ENCODE measurements around the gene LIPG.

LIPG gene

DNA sequence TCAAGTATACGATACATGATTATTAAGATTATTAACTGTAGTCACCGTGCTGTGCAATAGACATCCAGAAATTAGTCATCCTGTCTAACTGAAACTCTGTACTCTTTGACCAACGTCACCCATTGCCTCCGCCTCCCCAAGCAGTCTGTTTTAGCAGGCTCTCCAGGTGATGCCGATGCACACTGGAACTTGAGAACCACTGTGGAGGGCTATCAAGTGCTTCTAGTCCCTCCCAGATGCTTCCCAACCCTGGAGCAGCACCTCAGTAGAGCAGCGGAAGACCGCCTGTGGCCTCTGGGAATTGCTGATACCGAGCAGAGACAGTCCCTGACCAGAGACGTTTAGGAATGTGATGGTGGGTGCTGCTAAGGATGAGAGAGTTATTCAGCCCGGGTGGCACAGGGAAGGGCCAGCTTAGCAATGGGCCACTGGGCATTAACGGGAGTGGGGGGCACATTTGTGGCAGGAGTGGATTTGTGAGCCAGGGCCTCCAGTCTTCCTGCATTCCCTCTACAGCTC is 50.7 kb downstream of the LIPG start:
- DNase-seq (ENCODE audit: low read depth): no peak

DNA sequence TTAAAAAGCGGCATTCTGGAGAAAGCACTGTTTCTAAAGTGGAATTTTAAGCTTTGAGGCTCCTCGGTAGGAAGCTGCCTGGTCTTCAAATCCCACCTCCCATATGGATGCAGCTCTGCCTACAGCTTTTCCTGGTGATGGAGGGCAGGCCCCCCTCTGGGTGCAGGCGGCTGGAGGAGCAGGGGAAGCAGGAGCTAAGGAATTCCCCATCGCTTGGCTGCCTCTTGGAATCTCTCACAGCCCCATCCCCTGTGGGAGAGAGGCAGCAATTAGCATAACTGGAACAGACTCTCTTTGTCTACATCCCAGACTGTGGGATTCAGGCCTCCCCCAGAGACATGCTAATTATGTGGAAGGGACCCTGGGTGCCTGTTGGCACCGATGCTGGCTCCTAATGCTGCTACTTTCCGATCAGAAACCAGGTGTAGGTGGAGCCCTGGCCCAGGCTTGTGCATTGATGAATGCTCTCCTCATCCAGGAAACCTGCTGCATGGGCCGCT is 51.3 kb downstream of the LIPG start:
- DNase-seq (ENCODE audit: low read depth): no peak

DNA sequence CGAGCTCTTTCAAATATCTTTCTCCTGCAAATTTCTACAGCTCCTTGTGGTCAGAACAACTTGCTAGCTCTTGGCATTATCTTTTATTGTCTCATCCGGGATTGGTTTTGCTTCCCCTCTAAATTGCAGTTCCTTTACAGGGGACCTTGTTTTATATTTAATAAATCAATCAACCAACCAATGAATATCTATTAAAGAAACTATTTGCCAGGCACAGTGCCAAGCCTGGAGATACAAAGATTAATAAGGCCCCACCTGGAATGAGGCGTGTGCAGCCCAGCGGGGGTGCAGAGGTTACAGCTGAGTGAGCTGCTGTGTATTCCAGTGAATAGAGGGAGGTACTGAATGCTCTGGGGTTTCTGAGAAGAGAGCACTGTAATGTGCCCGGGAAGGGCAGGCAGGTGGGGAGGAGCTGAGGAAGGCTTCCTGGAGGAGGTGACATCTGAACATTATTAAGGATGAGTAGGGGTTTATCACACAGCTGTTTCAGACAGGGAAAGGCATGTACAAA is 51.8 kb downstream of the LIPG start:
- DNase-seq (ENCODE audit: low read depth): no peak

DNA sequence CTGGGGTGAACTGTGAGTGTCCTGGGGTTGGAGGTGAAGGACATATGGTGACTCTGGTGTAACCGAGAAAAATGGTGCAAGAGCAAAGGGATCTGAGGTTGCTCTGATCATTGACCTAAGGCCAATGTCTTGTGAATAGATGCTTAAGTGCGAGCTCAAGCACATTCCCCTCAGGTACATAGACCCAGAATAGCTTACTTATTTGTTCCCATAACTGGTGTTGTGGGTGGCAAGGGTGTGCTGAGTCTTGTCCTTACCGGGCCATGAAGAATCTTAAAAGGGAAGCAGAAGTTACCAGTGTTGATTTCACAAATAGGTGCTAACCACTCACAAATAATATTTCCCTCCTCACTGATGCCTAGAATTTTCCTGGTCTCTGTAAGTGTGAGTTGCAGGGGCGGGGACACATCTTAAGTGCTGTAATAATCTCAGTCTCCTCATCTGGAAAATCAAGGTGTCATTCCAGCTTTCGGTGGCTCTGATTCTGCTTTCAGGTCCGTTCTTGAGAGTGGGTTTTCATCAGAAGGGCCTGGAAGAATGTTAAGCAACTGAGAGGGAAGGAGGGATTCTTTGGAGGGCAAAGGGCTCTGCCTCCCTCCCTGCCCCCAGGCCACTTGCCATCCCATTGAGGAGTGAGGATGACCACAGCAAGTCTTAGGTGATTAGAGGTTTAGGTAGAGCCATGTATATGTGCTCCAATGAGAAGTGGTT is 54.9 kb downstream of the LIPG start:
- DNase-seq (ENCODE audit: low read depth): no peak

DNA sequence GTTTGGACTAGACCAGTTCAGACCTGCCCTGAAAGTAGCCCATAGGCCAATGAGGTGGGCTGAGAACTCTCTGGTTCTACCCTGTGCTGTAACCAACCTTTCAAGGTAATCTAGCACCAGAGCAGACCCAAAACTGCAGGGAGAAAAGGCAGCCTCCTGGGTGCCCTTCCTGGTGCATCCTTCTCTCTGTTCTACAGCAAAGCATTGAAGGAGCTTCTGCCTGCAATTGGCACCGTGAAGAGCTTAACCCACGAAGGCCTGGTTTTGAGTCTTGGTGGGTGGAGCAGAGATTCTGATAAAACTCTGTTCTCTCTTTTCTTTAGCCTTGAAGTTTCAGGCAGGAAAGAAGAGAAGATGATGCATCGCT is 55.5 kb downstream of the LIPG start:
- no peak for DNase-seq (ENCODE audit: low read depth)

DNA sequence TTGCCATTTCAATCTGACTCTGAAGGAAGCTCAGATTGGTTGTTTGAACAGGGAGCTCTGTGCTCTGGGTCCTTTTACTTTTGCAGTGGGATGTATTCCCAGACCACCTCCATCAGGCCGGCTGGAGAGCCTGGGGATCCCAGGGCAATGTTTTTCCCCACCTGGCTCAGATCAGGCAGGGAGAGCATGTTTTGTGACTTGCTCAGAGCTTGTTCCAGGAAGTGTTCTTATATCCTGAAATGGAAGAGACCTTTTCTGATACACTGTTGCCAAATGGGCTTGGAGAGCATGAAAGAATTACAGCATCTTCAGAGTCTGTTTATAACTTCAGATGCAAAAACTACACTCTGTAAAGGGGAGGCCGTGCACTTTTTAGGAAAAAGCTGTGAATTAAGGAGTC is 56.0 kb downstream of the LIPG start:
- no peak for DNase-seq (ENCODE audit: low read depth)

DNA sequence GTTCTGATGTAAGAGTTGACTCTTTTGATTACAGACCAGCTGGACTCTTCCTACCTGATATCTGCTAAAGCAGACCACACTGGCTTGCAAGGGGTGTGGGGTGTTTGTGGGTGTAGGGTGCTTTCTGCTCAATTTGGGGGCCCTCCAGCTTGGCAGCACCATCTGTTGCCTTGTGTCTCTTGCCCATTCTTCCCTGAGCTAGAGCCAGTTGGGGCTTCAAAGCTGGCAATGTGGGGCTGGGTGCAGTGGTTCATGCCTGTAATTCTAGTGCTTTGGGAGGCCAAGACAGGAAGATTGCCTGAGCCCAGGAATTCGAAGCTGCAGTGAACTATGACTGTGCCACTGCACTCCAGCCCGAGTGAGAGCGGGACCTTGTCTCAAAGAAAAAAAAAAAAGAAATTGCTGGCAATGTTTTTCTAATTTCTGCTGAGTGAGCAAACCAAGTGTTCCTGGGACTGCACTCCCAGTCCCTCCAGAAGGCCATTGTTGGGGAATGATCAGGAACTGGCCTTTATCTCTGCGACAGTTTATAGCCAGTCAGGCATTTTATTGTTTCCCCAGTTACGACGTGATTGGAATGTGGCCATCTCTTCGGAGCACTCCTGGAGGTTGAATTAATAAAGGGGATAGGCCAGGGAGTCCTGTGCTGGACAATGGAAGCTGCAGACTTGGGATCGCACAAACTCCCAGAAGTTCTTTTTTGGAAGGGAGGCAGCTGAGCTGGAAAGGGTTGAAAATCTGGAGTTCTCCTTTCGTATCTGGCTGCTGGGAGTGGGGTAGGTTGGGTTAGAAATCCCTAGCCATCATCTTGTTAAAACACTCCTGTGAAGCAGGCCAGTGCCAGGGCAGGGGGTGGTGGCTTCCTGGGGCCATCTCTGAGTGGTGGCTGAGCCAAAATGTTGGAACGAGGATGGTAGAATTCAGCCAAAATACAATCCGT is 57.2 kb downstream of the LIPG start:
- DNase-seq (ENCODE audit: low read depth): no peak

DNA sequence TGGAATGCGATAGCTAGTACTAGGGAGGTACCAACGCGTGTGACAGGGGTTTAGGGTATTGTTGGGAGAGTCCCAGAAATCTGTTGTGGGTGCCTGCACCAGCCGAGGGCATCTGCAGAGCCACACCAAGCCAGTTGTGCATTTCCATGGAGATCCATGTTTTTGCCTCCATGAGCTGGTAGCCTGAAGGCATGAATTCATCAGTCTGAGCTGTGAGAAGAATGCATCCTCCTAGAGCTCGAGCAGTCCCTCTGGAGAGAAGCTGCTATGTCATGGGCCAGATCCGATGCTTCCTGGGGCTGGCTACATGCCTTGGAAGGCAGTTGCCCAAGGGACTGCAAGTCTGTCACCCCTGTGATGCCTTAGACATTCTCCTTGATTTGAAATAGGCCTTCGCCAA is 57.9 kb downstream of the LIPG start:
- no peak for DNase-seq (ENCODE audit: low read depth)

DNA sequence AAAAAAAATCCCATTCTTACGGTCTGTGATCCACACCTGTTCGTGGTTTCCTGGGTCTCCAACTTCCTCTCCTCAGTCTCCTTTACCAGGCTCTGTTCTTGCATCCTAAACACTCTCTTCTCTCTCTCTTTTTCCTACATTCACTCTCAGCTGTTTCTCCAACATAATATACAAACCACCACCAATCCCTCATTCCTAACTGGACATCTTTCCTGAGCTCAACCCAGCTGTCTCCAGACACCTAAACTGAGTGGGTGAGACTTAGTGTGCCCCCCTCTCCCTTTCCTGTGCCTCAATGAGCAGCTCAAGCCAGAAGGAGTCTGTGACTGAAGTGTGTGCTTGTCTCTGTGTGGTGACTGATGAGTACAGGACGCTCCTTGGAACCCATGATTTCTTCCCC is 59.4 kb downstream of the LIPG start:
- DNase-seq (ENCODE audit: low read depth): no peak

DNA sequence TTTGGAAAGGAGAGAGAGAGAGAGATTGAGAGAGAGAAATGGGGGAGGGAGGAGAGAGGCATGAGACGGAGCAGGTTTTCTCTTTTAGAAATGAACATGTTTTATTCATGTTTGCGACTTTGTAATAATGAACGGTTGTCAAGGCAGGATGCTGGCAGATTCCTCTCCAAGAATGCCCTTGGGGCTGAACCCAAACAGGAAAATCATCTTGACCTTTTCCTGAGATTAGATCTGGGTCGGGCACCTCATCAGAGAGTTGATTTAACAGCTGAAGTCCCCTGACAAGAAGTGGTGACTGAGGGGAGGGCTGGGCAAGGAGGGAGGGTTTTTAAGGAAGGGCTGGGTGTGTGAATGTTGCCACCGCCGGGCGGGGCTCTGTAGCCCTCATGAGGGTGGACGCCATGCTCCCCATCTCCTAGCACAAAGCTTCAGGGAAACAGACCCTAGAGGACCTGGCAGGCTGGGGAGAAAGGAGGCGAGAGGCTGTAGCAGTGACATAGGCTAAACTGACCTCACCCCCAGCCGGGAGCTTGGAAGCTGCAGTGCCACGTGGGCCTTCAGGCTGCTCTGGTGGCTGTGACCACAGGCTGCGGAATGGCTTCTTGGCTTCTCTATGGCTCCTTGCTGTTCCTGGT is 60.0 kb downstream of the LIPG start:
- DNase-seq (ENCODE audit: low read depth): no peak

DNA sequence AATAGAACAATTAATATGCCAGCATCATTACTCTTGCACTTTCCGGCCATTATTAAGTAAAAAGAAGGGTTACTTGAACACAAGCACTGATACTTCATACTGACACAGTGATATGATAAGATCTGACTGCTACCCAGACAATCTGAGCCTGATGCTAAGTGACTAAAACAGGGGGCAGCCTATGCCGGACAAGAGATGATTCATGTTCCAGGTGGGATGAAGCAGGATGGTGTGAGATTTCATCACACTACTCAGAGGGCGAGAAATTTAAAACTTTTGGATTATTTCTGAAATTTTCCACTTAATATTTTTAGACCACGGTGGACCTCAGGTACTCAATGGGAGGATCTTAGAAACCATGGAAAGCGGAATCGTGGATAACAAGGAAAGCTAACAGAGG is 61.7 kb downstream of the LIPG start:
- no peak for DNase-seq (ENCODE audit: low read depth)

DNA sequence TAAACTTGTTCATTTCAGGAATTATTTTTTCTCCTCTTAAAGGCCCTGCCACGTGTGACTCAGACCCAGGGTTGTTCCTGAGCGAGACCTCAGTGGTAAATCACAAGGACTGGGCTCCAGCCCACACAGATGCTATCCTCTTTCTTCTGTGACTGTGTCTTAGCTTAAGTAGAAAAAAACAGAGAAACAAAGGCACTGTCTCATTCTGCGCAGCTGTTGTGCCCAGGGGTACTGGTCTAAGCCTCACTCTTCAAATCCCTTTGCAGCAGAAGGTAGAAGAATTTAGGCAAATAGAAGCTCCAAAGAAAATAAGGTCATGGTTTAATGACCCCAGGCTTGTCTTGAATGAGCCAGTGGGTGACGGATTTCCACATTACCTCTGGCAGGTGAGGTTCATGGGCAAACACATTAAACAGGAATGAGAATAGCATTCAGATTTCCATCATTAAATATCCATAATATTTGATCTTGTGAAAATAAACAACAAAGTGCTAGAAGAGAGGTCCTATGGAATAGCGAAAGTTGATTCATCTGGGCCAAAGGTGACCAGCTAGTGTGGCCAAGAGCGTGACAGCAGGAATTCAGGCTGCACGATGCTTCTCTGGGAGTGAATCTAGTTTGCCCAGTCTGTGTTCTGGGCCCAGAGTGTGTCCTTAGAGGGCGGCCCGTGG is 63.3 kb downstream of the LIPG start:
- no peak for DNase-seq (ENCODE audit: low read depth)

DNA sequence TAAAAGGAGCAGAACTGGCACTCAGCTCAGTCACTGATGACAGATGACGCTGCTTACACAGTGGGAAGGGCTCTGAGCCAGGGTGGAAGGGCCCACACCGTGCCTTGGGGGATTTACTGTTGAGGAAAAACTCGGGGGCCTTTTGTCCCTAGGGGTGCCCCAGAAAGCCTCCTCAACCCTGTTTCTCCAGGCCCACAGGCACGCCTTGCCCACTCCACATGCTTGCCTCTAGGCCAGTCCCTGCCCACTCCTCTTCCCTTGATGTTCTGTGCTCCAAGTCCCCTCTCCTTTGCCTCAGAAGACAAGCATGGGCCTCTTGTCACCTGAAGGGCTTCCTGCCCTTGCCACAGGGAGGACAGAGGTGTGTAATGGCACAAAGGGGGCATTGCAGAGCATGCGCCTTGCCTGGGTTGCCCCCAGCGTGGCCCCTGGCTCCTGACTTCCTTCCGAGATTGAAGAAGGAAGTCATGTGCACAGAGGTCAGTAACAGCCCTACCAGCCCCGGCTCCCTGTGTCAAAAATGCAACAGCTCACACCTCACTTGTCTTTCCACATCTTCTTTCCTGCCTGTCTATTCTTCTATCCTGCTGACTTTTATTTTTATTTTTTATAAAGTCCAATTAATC is 65.1 kb downstream of the LIPG start:
- DNase-seq (ENCODE audit: low read depth): no peak

DNA sequence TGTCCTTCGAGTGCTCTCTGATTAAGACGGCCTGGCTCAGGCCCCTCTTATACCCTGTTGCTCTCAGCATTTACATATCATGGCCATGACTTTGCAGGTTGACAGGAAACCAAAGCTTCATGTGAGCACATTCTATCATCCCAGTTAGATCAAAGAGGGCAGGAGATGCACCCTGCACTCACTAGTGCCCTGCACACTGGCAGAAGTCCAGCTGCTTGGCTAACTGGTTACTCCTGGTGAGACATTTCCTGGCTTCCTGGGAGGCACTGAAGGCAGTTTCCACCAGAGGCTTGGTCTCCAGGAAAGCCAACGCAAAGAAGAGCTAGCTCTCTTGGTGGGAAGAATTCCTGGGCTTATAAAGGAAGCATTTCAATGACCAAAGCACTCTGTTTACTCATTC is 66.3 kb downstream of the LIPG start:
- DNase-seq (ENCODE audit: low read depth): no peak

DNA sequence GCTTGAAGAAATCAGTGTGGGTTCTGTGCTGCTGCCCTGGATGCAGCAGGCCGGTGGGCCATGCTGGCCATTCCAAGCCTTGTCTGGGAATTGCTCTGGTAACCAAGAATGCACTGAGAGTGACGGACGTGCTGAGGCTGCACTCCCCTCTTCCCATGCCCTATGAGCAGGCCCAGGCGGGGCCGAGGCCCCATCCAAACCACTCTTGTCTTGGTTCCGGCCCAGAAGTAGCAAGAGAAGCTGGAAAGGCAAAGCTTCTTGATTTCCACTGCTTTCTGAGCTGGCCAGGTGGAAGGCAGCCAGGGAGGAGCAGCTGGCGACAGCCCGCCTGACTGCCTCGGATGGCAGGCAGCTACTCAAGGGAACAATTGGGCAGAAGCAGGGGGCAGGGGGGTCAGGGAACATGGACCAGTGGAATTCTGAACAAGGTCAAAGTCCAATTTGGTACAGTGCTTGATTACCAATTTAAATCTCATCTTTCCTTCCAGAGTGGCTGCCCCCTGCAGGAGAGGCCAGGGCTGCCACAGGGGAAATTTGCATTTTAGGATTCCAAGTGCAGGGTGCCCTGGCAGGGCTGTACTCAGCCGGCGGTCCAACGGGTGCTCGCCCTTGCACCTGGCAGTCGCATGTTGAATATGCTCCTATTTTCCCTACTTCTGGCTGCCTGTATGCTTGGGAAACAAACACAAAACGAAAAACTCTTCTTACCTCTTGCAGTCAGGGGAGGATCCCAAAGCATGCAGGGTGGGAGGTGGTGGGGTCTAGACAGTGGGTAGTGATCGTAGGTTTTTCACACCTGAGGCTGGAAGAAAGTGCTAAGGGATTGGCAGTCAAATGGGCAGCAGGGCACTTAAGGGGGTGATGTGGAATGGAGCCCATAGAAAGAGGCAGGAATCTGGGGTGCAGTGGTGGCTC is 67.3 kb downstream of the LIPG start:
- DNase-seq (ENCODE audit: low read depth): no peak

DNA sequence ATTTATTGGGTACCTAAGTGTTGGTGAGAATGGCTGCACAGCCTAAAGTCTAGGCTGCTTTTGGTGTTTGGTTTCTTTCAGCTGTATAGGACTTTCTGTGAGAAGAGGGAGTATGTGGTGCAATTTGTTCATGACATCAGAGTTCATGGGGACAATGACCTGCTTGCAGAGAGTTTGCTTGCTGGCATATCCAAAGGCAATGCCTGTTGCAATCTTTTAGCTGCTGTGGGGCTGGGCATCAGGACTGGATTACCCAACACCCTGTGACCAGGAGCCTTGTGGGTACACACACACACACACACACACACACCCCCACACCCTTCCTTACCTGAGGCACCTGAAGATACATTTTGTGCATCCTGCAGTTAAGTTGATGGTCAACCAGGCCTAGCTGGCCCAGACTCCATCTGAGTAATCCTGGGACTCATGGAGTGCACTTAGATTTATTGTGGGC is 68.4 kb downstream of the LIPG start:
- no peak for DNase-seq (ENCODE audit: low read depth)

DNA sequence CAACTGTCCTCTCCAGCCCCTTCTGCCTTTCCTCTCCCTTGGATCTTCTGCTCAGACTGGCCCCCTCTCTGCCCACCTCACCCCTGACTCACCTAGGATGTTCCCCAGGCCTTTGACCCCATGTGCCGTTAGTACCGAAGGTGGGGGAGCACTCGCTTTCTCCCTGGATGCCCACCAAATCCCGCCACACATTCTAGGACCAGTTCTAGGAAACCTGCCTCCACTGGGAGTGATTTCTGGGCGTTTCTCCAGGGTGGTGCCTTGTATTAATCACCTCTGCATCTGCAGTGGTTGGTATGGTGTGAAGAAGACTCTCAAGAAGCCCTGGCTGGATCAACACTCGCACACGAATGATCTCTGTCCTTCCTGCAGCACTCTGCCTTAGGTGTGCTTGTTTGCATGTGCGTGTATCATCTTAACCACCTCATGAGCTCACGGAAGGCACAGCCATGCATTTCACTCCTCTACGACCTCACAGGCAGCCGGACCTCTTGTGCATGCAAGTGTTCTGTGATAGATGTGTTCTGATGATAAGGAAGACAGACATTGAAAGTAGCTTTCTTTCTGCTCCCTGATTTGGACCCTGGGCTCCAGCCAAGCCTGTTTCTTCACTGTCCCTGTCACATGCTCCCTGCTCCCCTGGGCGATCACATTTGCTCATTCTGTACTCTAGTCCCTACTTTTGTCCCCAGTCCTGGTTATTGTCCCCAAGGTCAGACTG is 69.4 kb downstream of the LIPG start:
- no peak for DNase-seq (ENCODE audit: low read depth)

DNA sequence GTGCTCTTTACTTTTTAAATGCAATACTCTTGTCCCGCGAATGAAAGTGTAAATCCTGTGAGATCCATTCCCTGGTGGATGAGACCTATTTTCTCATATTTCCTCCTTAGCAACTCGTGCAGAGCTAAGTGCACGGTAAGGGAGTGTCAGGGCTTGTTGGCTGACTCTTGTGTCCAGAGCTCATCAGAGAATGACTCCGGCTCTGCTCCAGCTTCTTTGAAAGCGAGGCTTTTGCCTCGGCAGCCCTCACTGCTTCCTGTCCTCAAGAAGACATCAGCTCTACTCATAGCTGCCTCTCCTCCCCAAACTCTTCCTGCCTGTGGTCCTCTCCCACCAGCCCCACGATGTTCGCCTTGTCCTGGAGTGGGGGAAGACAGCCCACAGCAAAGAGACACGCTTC is 70.7 kb downstream of the LIPG start:
- no peak for DNase-seq (ENCODE audit: low read depth)

DNA sequence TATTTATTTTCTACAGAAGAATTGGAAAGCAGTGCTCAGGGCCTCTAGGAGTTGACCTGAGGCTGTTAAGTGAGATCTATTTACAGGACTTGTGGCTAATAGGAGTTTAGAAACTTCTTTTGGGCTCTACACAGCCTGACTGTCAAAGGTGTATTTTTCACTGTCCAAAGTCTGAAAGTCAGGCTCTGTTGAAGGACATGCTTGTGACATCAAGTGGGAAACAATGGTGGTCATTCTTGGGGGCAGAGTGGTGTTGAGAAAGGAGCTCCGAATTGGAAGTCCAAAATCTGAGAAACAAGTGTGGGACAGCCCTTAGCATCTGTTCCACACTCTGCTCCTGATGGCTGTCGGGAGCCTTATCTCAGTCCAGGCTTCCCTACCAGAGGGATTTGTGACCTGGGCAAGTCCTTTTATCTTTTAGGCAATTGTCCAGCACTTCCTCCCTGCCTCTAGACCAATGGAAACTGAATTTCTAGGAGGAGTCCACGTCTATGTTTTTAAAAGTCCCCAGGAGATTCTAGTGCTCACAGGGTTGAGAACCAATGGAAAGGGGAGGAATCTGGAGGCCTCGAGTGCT is 76.4 kb downstream of the LIPG start:
- DNase-seq (ENCODE audit: low read depth): no peak
